ENCODE results near the gene DICER1. TPM values are rescaled to one million over a fixed set of nuclear protein-coding genes. Genes with fewer than 3 reads are reported as not detected.

DICER1 gene
- total and polyA plus RNA-seq, 12 donors, result 7.1 to 81.5 (median 32.1) TPM

GRCh38 chr14:95149441-95149840, 7.9 kb downstream of the DICER1 start:
- no peak overlapping the region for H3K27ac ChIP-seq
- no peaks in the 10 kb centered on the region for H3K27me3 ChIP-seq
- no peak for DNase-seq
- intact Hi-C loops (cut with DNase I), result no loop called here
- no peaks in the 10 kb centered on the region for H3K36me3 ChIP-seq (replicated peaks in 1 of 2)
- H3K9me3 ChIP-seq (replicated peaks in 1 of 3), result no peaks in the 10 kb centered on the region
- 58 to 76% (median 74%) methylated on average over 3 of the region's 3 CpGs for WGBS, 4 donors
- no peak for TF ChIP-seq POLR2A (IDR thresholded peaks at IDR 0.05)
- TF ChIP-seq CTCF (IDR thresholded peaks at IDR 0.05), result no peak
- no peak overlapping the region for H3K4me3 ChIP-seq
- H3K4me1 ChIP-seq (replicated peaks in 1 of 2), result peaks cover 5 to 56% of the 10 kb centered on the region in 2 donors

GRCh38 chr14:95147597-95147996, 9.7 kb downstream of the DICER1 start:
- Histone ChIP-seq H3K4me3 (no peak overlapping the region), H3K9me3 (replicated peaks in 1 of 3) (no peaks in the 10 kb centered on the region), H3K4me1 (replicated peaks in 1 of 2) (peaks cover 5 to 62% of the 10 kb centered on the region in 2 donors), H3K27me3 (no peaks in the 10 kb centered on the region), H3K27ac (no peak overlapping the region), H3K36me3 (replicated peaks in 1 of 2) (no peaks in the 10 kb centered on the region)
- WGBS, 4 donors, result 93 to 98% (median 97%) methylated on average over 7 of the region's 7 CpGs
- intact Hi-C loops (cut with DNase I), result no loop called here
- TF ChIP-seq CTCF (IDR thresholded peaks at IDR 0.05), result no peak
- TF ChIP-seq POLR2A (IDR thresholded peaks at IDR 0.05), result no peak
- no peak for DNase-seq

GRCh38 chr14:95146079-95146771, 11.1 kb downstream of the DICER1 start:
- TF ChIP-seq POLR2A (IDR thresholded peaks at IDR 0.05), result no peak
- TF ChIP-seq CTCF (IDR thresholded peaks at IDR 0.05), result no peak
- Histone ChIP-seq H3K9me3 (replicated peaks in 1 of 3) (no peaks in the 10 kb centered on the region), H3K4me1 (replicated peaks in 1 of 2) (peaks cover 13 to 70% of the 10 kb centered on the region in 2 donors), H3K27ac (peak overlapping the region in 2 of 5 donors; percentile 9 to 11), H3K27me3 (no peaks in the 10 kb centered on the region), H3K36me3 (replicated peaks in 1 of 2) (no peaks in the 10 kb centered on the region), H3K4me3 (no peak overlapping the region)
- intact Hi-C loops (cut with DNase I), result no loop called here
- DNase-seq, result no peak
- 74 to 86% (median 77%) methylated on average over 10 of the region's 10 CpGs for WGBS, 4 donors

- Histone ChIP-seq H3K27me3 (no peaks in the 10 kb centered on the region), H3K4me1 (replicated peaks in 1 of 2) (peaks cover 25 to 73% of the 10 kb centered on the region in 2 donors), H3K4me3 (peak overlapping the region in 1 of 4 donors; percentile 40), H3K9me3 (replicated peaks in 1 of 3) (no peaks in the 10 kb centered on the region), H3K36me3 (replicated peaks in 1 of 2) (no peaks in the 10 kb centered on the region), H3K27ac (no peak overlapping the region)
- no peak for TF ChIP-seq POLR2A (IDR thresholded peaks at IDR 0.05)
- no peak for TF ChIP-seq CTCF (IDR thresholded peaks at IDR 0.05)
- 72 to 98% (median 94%) methylated on average over 2 of the region's 2 CpGs for whole genome bisulfite sequencing, 4 donors
- intact Hi-C loops (cut with DNase I), result no loop called here
- DNase-seq, result no peak
These were observed 12.5 kb downstream of the DICER1 start for GRCh38 chr14:95144849-95145248.

Data from adrenal gland (tissue), 12 donors.